GM19025 (cell line): ENCODE data around the gene CPO.
"Not testable (repeated sequence)": the region's sequence is repeated elsewhere in the genome, so short reads cannot be mapped to it uniquely, and the experiment has no call there.

Experiments used
- ATAC-seq: cut with Tn5 transposase; IDR thresholded peaks from one replicate; pipeline ENCODE4 v1.9.1; 2021; ENCODE audit warnings: mild to moderate bottlenecking, low read depth, moderate library complexity; ENCODE audit not compliant: unreplicated experiment

The CPO gene

GRCh38 chr2:206939340-206939739 is at the start of gene CPO:
TSS of gene CPO (plus strand) at chr2:206939518. CDS start at chr2:206939600, 82 bp downstream.
- no peak for ATAC-seq

- no peak for ATAC-seq
Measured at GRCh38 chr2:206890179-206890578, 49.1 kb upstream of the CPO start.

- ATAC-seq = no peak
Measured at GRCh38 chr2:206890926-206891325, 48.4 kb upstream of the CPO start.

GRCh38 chr2:206915121-206915520 is 24.2 kb upstream of the CPO start:
- ATAC-seq = no peak

GRCh38 chr2:206918263-206918662 is 21.1 kb upstream of the CPO start:
- no peak for ATAC-seq

- ATAC-seq = no peak
Measured at GRCh38 chr2:206920310-206920709, 19.0 kb upstream of the CPO start.

GRCh38 chr2:206920951-206921350 is 18.4 kb upstream of the CPO start:
- no peak for ATAC-seq

GRCh38 chr2:206921529-206921928 is 17.8 kb upstream of the CPO start:
- ATAC-seq = no peak

GRCh38 chr2:206935991-206936842 is 3.1 kb upstream of the CPO start:
- no peak for ATAC-seq

GRCh38 chr2:206936843-206937230 is 2.5 kb upstream of the CPO start:
- ATAC-seq = no peak

GRCh38 chr2:206937555-206937954 is 1.8 kb upstream of the CPO start:
- peak; percentile 69 for ATAC-seq

GRCh38 chr2:206940546-206940945 is 1.2 kb downstream of the CPO start:
- ATAC-seq = no peak

GRCh38 chr2:206942592-206943478 is 3.5 kb downstream of the CPO start:
- ATAC-seq = no peak

- ATAC-seq = not testable (repeated sequence)
Measured at GRCh38 chr2:206953404-206953803, 14.1 kb downstream of the CPO start.

- no peak for ATAC-seq
Measured at GRCh38 chr2:206955253-206955652, 15.9 kb downstream of the CPO start.

GRCh38 chr2:206958261-206958660 is 18.9 kb downstream of the CPO start:
- ATAC-seq = no peak

- no peak for ATAC-seq
Measured at GRCh38 chr2:206962966-206963365, 23.6 kb downstream of the CPO start.

GRCh38 chr2:206968134-206969086 is 29.1 kb downstream of the CPO start:
- ATAC-seq = no peak

- no peak for ATAC-seq
Measured at GRCh38 chr2:206969192-206969591, 29.9 kb downstream of the CPO start.

GRCh38 chr2:206970589-206971360 is 31.5 kb downstream of the CPO start:
- ATAC-seq = no peak
